ENCODE data around the gene TANGO6.
"Not testable (repeated sequence)": the region's sequence is repeated elsewhere in the genome, so short reads cannot be mapped to it uniquely, and the experiment has no call there.

GRCh38 chr16:69051517-69051830 is 208.1 kb downstream of the TANGO6 start:
- not testable (repeated sequence) for TF ChIP-seq ZNF274 (IDR thresholded peaks at IDR 0.05; ENCODE audit: low read depth, low read length); YY1 (IDR thresholded peaks at IDR 0.05; ENCODE audit: insufficient read depth, insufficient read length); SUZ12 (IDR thresholded peaks at IDR 0.05; ENCODE audit: extremely low read depth, insufficient read depth, insufficient read length)

Data from NT2/D1 (cell line).